ENCODE data around the gene MACROD2. TPM values are rescaled to one million over a fixed set of nuclear protein-coding genes. Genes with fewer than 3 reads are reported as not detected.

The MACROD2 gene
- total RNA-seq, 1 experiment from 2014 or later = 2.3 TPM

DNA sequence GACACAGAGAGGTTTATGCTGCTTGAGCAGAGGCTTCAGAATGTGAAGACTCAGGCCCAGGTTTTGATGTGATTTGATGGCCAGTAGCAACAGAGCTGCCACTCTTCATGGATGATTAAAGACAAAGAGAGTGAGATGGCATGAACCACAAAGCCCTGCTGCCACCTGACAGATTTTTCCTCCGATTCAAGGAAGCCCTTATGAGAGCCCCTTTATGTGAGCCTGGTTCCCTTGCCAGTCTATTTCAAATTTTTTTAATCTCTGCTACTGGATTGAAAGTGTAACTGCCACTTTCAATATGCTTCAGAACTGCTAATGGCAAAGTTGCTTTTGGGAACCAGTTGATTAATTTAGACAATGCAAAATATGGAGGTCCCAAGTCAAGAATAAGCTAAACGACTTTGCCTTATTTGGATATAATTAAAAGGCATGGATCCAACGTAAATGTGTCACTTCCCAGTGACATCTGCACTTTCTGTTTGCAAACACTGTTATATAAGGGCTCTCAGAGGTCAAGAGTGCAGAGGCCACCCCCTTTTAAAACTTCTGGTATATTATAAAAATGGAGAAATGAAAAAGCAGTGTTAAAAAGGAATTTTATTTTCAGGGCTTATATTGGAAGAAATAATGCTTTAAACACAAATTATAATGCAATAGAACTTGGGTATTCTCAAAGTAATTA, 581.0 kb downstream of the MACROD2 start:
- no peak for DNase-seq (ENCODE audit: low spot score)

DNA sequence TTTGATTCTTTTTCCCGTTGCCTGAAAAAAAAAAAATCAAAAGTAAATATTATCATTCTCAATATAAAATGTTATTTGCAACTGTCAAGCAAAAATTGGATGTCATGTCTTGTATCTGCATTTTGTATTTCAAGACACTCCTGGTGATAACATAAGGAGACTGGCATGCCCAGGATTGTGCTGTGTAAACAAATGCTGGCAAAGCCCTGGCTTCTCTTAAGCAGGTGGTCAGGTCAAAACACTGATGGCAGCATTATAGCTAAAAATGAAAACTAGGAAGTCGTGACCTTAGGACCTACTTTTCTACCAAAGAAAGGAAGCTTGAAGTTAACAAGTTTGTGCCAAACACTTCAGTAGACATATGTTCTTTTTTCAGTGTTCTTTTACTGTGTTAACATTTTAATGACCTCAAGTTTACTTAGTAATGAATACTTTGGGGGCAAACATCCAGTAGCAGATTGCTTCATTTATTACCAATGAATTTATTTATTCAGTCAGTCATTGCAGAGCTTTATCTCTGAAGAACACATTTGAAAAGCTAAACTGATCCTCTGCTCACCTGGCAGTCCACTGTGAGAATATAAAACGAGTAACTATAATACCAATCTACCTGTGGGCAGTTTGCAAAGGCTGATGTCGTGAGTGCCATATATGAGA, 585.2 kb downstream of the MACROD2 start:
- DNase-seq (ENCODE audit: low spot score) = no peak

DNA sequence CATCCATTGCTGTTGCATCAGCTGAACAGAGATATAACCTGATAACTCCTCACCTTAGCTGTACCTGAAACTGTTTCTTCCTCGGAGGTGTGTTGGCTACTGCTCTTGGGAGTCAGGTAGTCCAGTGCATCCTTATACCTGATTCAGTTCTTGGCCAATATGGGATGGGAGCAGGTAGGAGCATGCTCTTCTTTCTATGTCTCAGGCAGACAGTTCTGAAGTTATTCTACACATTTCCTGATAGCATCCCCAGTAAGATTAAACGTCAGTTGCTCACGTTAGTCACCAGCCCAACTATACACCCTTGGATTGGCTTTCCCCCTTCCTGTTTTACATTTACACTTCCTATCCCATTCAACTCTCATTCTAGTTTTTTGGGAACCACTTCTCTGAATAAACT, 586.4 kb downstream of the MACROD2 start:
- no peak for DNase-seq (ENCODE audit: low spot score)

DNA sequence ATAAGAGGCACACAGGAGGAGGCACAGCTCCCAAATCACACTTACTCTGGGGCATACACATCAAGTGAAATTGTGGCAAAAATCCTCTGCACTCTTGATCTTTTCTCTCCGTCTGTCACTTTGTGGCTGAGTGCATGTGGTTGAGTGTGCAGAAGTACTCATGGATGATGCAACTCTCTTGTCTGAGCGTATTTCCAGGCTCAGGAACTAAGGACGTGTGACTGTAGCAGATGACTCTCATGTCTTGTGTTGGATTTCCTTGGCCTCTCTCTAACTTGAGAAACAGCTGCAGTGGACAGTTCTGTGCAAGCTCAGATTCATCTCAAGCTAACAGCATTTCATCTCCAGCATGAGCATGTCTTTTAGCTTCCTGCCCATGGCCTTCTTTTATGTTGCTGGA, 587.5 kb downstream of the MACROD2 start:
- no peak for DNase-seq (ENCODE audit: low spot score)

DNA sequence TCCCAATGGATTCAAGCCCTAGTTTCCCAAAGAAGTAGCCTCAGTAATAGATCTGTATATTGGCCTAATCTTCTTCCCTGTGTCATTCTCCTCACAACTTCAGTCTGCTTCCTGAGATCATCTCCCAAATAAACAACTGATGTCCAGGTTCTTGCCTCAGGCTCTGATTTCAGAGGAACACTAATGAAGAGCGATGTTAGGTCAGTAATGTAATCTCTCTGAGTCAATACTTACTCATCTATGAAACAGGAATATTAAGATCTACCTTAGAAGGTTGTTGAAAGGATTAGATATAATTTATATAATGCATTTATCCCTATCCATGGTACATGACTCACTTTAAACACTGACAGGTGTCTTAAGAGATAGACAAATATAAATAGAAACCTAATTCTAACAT, 588.1 kb downstream of the MACROD2 start:
- DNase-seq (ENCODE audit: low spot score) = no peak

DNA sequence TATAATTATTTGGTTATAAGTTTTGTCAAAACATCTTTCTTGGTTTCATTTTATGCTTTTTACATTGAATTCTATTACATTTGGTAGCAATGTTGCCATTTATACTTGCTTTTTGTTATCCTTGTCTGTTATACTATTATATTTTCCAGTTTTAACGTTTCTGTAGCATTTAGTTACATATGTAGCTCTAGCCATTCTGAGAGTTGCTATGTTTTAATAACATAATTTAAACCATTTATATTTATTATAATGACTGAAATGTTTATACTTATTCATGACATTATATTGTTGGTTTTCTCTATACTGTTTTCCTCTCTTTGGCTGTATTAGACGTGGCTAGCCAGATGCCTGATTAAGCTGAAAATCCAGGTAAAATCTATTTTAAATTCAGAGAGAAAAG, 594.1 kb downstream of the MACROD2 start:
- DNase-seq (ENCODE audit: low spot score) = no peak

DNA sequence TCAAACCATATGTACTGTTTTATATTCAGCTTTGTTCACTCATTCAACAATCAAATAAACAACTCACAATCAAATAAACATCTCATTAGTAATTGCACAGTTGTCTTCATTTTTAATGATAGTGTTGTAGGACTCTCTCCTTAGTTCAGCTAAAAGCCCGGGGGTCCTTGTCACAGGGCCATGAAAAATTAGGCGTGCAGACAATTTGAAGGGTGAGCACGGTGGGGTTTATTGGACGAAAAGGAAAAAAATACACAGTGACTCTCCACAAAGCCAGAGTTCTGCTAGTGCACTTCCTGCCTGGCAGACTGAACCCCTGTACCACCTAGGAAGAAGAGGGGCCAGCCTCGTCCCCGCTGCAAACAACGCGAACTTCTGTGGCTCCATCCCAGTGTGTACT, 599.7 kb downstream of the MACROD2 start:
- no peak for DNase-seq (ENCODE audit: low spot score)

DNA sequence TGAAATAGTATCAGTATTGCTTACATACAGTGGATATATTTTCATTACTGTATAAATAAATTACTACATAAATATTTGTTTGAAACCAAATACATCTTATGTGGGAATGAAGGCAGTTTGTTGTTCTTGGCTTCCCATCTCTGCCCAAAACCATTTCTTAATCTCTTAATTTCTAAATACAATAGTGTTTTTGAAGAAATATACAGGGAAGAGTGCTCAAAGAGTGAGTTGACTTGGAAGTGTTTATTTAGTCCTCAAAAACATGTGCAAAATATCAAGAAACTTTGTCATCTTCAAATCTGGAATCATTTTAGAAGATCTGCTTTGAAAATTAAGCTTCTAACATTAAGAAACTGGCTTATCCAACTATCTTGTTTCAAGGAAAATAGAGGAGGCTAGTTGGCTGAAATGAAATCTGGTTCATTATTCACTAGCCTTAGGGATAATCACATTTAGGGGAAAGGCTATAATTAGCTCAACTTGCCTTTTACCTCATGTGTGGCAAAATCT, 601.9 kb downstream of the MACROD2 start:
- DNase-seq (ENCODE audit: low spot score) = no peak

DNA sequence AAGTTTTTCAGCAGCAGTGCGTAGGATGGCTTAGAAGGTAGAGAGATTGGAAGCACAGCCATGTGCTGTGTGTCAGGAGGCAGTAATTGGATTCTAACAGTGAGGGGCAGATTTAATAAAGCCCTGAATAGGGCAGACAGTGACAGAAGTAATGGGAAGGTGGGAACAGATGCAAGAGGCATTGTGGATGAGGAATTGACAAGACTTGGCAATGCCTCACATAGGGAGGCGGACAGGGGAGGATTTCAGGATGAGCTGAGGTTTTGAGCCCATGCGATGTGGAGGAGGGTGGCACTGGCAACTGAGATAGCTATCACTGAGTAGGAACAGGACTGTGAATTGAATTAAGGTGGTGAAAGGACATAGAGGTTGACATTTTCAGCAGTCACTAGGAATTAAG, 604.3 kb downstream of the MACROD2 start:
- DNase-seq (ENCODE audit: low spot score) = no peak

DNA sequence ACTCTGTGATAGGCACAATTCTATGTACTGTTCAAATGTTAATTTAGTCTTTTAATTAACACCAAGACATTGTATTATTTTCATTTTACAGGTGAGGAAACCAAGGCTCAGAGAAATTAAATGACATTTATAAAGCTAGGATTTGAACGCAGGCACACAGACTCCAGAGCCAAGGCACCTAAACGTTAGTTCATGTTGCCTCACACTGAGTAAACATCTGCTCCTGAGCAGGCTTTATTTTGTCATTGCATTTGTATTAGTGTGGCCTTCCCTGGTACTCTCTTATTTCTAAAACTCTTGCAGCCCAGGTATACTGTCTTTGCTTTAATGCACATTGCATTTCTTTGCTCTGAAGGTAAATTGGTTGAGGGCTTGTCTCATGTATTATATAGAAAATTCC, 605.2 kb downstream of the MACROD2 start:
- no peak for DNase-seq (ENCODE audit: low spot score)

DNA sequence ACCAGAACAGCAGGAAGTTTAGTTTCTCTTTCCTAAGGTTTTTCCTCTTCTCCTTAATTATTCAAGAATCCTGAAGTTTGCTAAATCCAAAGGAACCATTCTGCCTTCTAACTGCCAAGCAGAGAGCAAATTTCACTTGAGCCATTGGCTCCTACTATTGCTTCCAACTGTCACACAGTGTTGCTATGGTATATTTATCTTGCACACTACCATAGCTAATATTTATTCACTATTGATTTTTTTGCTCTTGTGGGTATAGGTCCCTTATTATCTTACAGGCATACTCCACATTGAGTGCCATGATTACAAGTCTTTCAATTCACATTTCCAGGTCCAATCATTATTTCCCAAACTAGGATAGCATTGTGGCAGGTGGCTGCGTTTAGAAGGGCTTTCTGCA, 608.8 kb downstream of the MACROD2 start:
- no peak for DNase-seq (ENCODE audit: low spot score)

DNA sequence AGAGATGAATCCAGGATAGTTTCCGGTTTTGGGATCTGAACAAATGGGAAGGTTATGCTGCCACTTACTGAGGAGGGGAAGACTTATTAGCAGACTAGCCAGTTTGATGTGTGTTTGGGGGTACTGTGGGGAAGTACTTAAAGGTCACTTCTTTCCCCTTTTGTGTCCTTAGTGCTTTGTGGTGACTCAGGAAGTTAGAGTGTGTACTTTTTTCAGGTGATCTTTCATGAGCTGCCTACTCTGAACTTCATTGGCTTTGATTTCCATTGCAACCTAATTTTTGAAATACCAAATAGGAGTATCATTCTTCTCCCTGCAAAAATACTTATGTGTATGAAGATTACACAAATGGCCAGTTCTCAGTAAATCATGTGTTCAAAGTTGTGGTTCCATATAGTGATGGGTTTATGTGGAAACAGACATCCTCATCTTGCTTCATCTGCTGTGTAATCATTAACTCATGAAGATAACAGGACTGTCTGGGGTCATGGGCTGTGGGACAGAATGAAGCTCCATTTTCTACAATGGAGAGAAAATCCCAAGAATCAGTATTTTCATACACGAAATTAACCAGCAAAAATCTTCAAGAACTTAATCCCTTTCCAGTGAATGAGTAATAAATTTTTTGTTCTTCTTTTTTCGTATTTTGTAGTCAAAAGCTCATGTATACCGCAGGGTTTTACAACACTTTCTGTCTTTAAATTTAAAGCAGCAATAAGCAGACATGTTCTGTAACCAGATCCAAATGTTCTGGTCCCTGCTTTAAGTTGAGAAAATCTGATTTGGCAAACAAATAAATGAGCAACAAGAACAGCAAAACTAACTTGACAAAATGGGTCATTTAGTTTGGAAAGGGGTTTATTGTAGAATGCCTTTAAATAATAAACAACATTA, 614.3 kb downstream of the MACROD2 start:
- no peak for DNase-seq (ENCODE audit: low spot score)

DNA sequence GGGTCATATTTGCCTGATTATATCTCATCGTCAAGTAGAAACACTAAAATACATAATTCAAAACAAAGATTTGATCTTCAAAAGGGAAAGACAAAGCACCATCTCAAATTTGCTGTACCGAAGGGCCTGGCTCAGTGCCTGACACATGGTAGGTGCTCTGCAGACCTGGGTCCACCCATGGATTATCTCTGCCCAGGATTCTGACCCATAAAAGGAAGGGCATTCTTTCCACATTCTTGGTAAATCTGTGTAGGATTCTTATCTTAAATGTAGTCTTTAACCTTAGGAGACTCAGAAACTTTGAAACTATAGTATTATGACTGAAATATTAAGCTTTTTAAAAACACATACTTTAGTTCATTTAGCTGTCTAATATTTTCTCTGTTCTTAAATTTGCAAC, 616.2 kb downstream of the MACROD2 start:
- DNase-seq (ENCODE audit: low spot score) = no peak

DNA sequence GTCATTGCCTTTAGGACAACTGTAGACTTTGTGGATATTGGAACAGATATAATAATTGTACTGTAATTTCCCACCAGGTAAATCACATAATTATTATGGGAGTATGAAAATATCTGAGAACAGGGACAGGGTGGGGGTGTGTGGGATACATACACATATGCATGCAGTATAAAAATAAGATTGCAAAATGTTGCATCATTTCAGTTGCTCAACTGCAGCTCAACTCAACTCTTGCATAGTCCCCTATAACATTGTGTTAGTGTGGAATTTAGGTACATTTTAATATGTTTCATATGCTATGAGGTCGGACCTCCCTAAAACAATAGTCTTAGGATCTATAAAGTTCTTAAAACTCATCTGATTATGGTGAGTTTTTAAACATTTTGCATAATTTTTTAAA, 617.1 kb downstream of the MACROD2 start:
- no peak for DNase-seq (ENCODE audit: low spot score)

DNA sequence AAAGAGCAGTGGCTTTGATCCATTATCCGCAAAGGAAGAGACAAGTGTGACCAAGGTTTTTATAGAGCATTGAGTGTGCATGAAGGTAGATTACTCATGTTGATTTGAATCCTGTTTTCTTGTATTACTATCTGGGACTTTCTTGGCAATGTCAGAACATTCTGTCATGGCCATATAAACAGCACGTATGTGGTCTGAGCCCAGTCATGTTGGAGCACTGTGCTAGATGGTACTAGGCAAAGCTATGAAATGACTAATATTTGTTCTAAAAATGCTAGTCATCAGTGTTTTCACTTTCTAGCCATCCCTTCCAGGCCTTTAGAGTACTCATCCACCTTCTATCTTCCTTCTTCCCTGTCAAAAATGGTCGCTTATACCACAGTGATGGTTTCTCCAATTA, 620.7 kb downstream of the MACROD2 start:
- no peak for DNase-seq (ENCODE audit: low spot score)

DNA sequence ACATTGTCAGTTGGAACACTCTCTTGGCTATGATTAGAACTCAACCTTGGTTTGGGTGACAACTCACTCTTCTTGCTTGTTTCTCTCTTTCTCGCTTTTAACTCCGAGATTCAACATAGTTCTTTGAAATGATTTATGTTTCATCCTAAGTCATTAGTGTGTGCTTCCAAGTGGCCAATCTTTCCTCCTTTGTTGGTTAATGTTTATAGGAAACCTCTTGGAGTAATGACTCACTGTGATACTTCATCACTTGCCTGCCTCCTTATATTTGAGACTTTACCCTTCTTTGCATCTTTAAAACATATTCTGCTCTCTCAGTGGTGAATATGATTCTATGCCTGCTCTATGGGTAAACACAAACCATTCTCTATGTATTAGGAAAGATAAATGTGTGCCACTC, 621.8 kb downstream of the MACROD2 start:
- peak; percentile 46 for DNase-seq (ENCODE audit: low spot score)

DNA sequence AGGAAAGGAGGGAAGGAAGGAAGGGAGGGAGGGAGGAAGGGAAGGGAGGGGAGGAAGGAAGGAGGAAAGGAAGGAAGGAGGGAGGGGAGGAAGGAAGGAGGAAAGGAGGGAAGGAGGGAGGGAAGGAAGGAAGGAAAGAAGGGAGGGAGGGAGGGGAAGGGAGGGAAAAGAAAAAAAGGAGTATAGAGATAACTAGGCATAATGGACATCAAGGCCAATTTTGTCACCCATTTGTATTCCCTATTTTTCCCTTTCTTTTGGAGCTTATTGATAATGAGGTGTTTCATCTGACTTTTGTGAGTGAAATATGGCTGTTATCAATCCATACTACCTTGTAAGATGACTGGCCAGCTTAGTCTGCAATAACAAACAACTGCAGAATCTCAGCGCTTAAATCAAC, 624.1 kb downstream of the MACROD2 start:
- no peak for DNase-seq (ENCODE audit: low spot score)

DNA sequence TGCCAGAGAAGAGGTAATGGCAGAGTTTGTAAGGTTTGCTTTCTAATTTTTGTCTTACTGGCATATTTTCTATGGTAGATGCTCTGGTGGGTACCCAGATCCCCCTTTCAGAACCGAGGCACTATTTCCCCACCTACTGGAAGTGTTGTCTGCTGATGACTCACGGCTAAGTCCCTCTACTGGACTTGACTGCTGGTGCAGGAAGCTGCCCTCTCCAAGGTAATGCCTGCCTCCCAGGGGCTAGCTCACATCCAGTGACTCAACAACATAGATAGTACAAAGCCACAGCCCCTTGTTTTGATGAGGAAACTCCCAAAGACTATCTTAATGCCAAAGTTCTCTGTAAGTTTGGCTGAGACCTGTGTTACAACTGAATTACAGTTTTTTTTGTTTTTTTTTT, 627.5 kb downstream of the MACROD2 start:
- peak; percentile 12 for DNase-seq (ENCODE audit: low spot score)

DNA sequence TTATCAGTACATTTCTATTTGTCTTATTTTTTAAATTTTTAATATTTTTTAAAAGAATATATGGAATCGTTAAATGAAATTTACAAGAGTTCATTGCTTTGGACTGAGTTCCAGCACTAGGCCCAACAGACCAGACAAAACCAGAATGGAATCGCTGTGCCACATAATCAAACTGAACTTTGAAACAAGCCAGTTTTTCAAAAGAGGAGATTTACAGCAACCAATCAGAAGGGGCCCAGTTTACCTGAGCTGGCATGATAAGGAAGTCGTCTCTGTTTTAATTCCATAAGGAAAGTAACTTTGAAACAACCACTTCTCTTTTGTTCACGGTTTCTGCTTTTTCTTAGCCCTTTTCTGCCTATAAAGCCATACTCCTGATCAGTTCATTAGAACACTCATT, 635.7 kb downstream of the MACROD2 start:
- no peak for DNase-seq (ENCODE audit: low spot score)

DNA sequence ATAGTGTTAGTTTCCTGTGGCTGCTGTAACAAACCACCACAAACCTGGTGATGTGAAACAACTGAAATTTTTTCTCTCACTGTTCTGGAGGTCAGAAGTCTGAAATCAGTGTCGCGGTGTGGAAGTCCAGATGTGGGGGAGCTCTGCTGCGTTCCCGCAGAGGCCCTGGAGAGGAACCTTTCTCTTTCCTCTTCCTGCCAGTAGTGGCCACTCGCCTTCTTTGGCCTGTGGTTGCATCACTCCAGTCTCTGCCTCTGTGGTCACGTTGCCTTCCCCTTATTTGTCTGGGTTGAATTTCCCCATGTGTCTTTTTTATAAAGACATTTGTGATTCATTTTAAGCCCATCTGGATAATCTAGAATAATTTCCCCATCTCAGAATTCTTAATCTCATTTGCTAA, 637.6 kb downstream of the MACROD2 start:
- DNase-seq (ENCODE audit: low spot score) = no peak

DNA sequence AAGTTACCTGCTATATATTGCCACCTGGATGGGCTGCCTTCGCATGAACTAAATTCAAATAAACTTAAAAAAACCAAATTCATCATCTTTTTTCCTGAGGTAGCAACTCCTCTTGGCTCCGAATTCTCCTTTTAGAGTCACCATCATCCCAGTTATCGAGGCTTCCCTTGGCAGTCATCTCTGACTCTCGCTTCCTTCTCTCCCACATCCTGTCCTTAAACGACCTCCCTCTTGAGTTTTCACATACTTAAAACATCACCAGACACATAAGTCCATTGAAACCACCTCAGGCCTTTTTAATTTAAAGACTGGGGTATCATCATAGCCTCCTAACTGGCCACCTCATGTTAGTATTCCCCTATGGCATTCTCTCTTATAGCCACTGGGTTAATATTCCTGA, 638.2 kb downstream of the MACROD2 start:
- DNase-seq (ENCODE audit: low spot score) = no peak

DNA sequence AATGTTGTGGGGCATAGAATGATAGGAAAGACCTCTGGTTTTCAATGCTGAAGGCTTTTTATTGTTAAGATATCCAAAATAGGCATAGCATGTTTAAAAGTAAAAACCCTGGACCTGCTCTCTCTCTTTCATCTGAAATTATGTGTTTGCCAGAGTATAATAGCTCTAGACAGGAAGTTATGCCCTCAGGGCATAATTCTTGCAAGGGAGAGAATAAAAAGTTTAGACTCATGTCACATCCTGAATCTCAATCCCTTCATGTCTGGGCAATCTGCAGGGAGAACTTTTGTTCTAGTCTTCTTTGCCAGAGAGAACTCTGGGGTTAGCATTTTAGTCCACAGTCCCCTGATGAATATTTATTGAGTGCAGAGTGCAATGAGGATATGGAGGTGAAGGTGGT, 639.3 kb downstream of the MACROD2 start:
- DNase-seq (ENCODE audit: low spot score) = no peak

Measured in HT-29 (cell line).